OCI-LY1 (cell line): ENCODE measurements around the gene VIL1.

Experiments used
- CTCF ChIP-seq: fragments of 200-600 bp; sonication (generic), shearing (Covaris generic); IDR thresholded peaks from 2 replicates; pipeline ENCODE4 v1.5.1; 2017; ENCODE audit warnings: mild to moderate bottlenecking, antibody characterized with exemption, low read length, moderate library complexity, mixed read lengths
- EZH2 ChIP-seq: fragments of 200-600 bp; sonication (generic), shearing (Covaris generic); IDR thresholded peaks from 2 replicates; pipeline ENCODE4 v1.8.0; 2017; ENCODE audit warnings: borderline replicate concordance, mixed run types, mild to moderate bottlenecking, antibody characterized with exemption, low read length, moderate library complexity, mixed read lengths

- TF ChIP-seq CTCF (no peak), EZH2 (no peak)
Measured at GRCh38 chr2:218407717-218408116, 11.2 kb upstream of the VIL1 start.
